Embryonic facial prominence (tissue), 1 donor: ENCODE measurements around the gene CD300LG.
"Not testable (repeated sequence)": the region's sequence is repeated elsewhere in the genome, so short reads cannot be mapped to it uniquely, and the experiment has no call there.

ENCODE experiments used
- DNase-seq: peaks from one replicate; pipeline ENCODE4 v3.0.0-alpha.2; 2016; ENCODE audit errors: extremely low spot score

Gene CD300LG

GRCh38 chr17:43878260-43879175 lies 31.5 kb downstream of the CD300LG start:
- peak; percentile 45 for DNase-seq

- no peak for DNase-seq
Observed at GRCh38 chr17:43879723-43880419, 32.9 kb downstream of the CD300LG start.

- DNase-seq: no peak
Observed at GRCh38 chr17:43880420-43880991, 33.5 kb downstream of the CD300LG start.

GRCh38 chr17:43881181-43881580 lies 34.2 kb downstream of the CD300LG start:
- DNase-seq: no peak

GRCh38 chr17:43881758-43882505 lies 35.0 kb downstream of the CD300LG start:
- DNase-seq: no peak

GRCh38 chr17:43882761-43883415 lies 35.9 kb downstream of the CD300LG start:
- DNase-seq: no peak

- DNase-seq: no peak
Observed at GRCh38 chr17:43888548-43888947, 41.6 kb downstream of the CD300LG start.

GRCh38 chr17:43890240-43890639 lies 43.3 kb downstream of the CD300LG start:
- DNase-seq: no peak

- no peak for DNase-seq
Observed at GRCh38 chr17:43891851-43892646, 45.1 kb downstream of the CD300LG start.

GRCh38 chr17:43892647-43892952 lies 45.6 kb downstream of the CD300LG start:
- no peak for DNase-seq

- DNase-seq: not testable (repeated sequence)
Observed at GRCh38 chr17:43894494-43894893, 47.5 kb downstream of the CD300LG start.

GRCh38 chr17:43897831-43898230 lies 50.9 kb downstream of the CD300LG start:
- no peak for DNase-seq

- no peak for DNase-seq
Observed at GRCh38 chr17:43898446-43898845, 51.5 kb downstream of the CD300LG start.

GRCh38 chr17:43900183-43900857 lies 53.3 kb downstream of the CD300LG start:
- DNase-seq: peak; percentile 58

GRCh38 chr17:43900858-43901754 lies 54.1 kb downstream of the CD300LG start:
- no peak for DNase-seq

- DNase-seq: no peak
Observed at GRCh38 chr17:43901861-43902589, 55.0 kb downstream of the CD300LG start.

- no peak for DNase-seq
Observed at GRCh38 chr17:43905400-43905984, 58.5 kb downstream of the CD300LG start.
